ENCODE data around the gene SLC4A9. TPM values are rescaled to one million over a fixed set of nuclear protein-coding genes. Genes with fewer than 3 reads are reported as not detected.

Gene SLC4A9
- total RNA-seq, result 0.18 TPM in 1 of 2 replicates, not detected in the other

- H3K36me3 Mint-ChIP-seq (ENCODE audit: low read depth), result no peaks in the 10 kb centered on the region
- H3K27me3 Mint-ChIP-seq (ENCODE audit: low read depth), result peaks cover 7% of the 10 kb centered on the region
- DNase-seq (ENCODE audit: low spot score), result no peak
- intact Hi-C loops (cut with micrococcal nuclease), result loop anchor here (5.0 kb wide), 2 partner anchors 277 to 352 kb away; partner anchors contain the start of gene TMCO6
- H3K4me3 Mint-ChIP-seq (ENCODE audit: low read depth), result no peak within 1 kb of the TSS
- no peak within 1 kb of the TSS for H3K27ac Mint-ChIP-seq
- peaks cover 15% of the 10 kb centered on the region for H3K4me1 Mint-ChIP-seq (ENCODE audit: low read depth)
- no peaks in the 10 kb centered on the region for H3K9me3 Mint-ChIP-seq
These were observed at the start of gene SLC4A9 for GRCh38 chr5:140360101-140360500. TSS of gene SLC4A9 (plus strand) at chr5:140360194. CDS start at chr5:140360237, 43 bp downstream.

GRCh38 chr5:140310434-140310833 is 49.6 kb upstream of the SLC4A9 start:
- Mint-ChIP-seq H3K9me3 (no peaks in the 10 kb centered on the region), H3K4me1 (ENCODE audit: low read depth) (peaks cover 11% of the 10 kb centered on the region), H3K27me3 (ENCODE audit: low read depth) (peaks cover 20% of the 10 kb centered on the region), H3K4me3 (ENCODE audit: low read depth) (no peak overlapping the region), H3K36me3 (ENCODE audit: low read depth) (no peaks in the 10 kb centered on the region), H3K27ac (no peak overlapping the region)
- intact Hi-C loops (cut with micrococcal nuclease), result no loop called here
- no peak for DNase-seq (ENCODE audit: low spot score)

- Mint-ChIP-seq H3K27me3 (ENCODE audit: low read depth) (peaks cover 18% of the 10 kb centered on the region), H3K4me3 (ENCODE audit: low read depth) (no peak overlapping the region), H3K4me1 (ENCODE audit: low read depth) (peaks cover 11% of the 10 kb centered on the region), H3K9me3 (no peaks in the 10 kb centered on the region), H3K36me3 (ENCODE audit: low read depth) (no peaks in the 10 kb centered on the region), H3K27ac (no peak overlapping the region)
- DNase-seq (ENCODE audit: low spot score), result no peak
- intact Hi-C loops (cut with micrococcal nuclease), result no loop called here
These were observed 49.0 kb upstream of the SLC4A9 start for GRCh38 chr5:140311011-140311467.

- H3K27me3 Mint-ChIP-seq (ENCODE audit: low read depth), result peaks cover 16% of the 10 kb centered on the region
- no peaks in the 10 kb centered on the region for H3K9me3 Mint-ChIP-seq
- H3K4me1 Mint-ChIP-seq (ENCODE audit: low read depth), result peaks cover 11% of the 10 kb centered on the region
- no peaks in the 10 kb centered on the region for H3K36me3 Mint-ChIP-seq (ENCODE audit: low read depth)
- no peak for DNase-seq (ENCODE audit: low spot score)
- no peak overlapping the region for H3K4me3 Mint-ChIP-seq (ENCODE audit: low read depth)
- intact Hi-C loops (cut with micrococcal nuclease), result no loop called here
- H3K27ac Mint-ChIP-seq, result no peak overlapping the region
These were observed 47.8 kb upstream of the SLC4A9 start for GRCh38 chr5:140312067-140312790.

- Mint-ChIP-seq H3K27ac (no peak overlapping the region), H3K4me1 (ENCODE audit: low read depth) (peaks cover 11% of the 10 kb centered on the region), H3K9me3 (no peaks in the 10 kb centered on the region), H3K36me3 (ENCODE audit: low read depth) (no peaks in the 10 kb centered on the region), H3K27me3 (ENCODE audit: low read depth) (peaks cover 18% of the 10 kb centered on the region), H3K4me3 (ENCODE audit: low read depth) (no peak overlapping the region)
- intact Hi-C loops (cut with micrococcal nuclease), result no loop called here
- no peak for DNase-seq (ENCODE audit: low spot score)
These were observed 47.2 kb upstream of the SLC4A9 start for GRCh38 chr5:140312791-140313189.

GRCh38 chr5:140317859-140318258 is 42.1 kb upstream of the SLC4A9 start:
- intact Hi-C loops (cut with micrococcal nuclease), result no loop called here
- no peak overlapping the region for H3K4me3 Mint-ChIP-seq (ENCODE audit: low read depth)
- peaks cover 2% of the 10 kb centered on the region for H3K27me3 Mint-ChIP-seq (ENCODE audit: low read depth)
- H3K9me3 Mint-ChIP-seq, result no peaks in the 10 kb centered on the region
- no peak for DNase-seq (ENCODE audit: low spot score)
- H3K36me3 Mint-ChIP-seq (ENCODE audit: low read depth), result no peaks in the 10 kb centered on the region
- H3K4me1 Mint-ChIP-seq (ENCODE audit: low read depth), result no peaks in the 10 kb centered on the region
- no peak overlapping the region for H3K27ac Mint-ChIP-seq

GRCh38 chr5:140318792-140319191 is 41.2 kb upstream of the SLC4A9 start:
- H3K27me3 Mint-ChIP-seq (ENCODE audit: low read depth), result peaks cover 2% of the 10 kb centered on the region
- no peak overlapping the region for H3K27ac Mint-ChIP-seq
- no peaks in the 10 kb centered on the region for H3K9me3 Mint-ChIP-seq
- H3K36me3 Mint-ChIP-seq (ENCODE audit: low read depth), result no peaks in the 10 kb centered on the region
- no peak overlapping the region for H3K4me3 Mint-ChIP-seq (ENCODE audit: low read depth)
- intact Hi-C loops (cut with micrococcal nuclease), result no loop called here
- no peaks in the 10 kb centered on the region for H3K4me1 Mint-ChIP-seq (ENCODE audit: low read depth)
- DNase-seq (ENCODE audit: low spot score), result no peak

- Mint-ChIP-seq H3K9me3 (no peaks in the 10 kb centered on the region), H3K27me3 (ENCODE audit: low read depth) (peaks cover 2% of the 10 kb centered on the region), H3K27ac (no peak overlapping the region), H3K4me3 (ENCODE audit: low read depth) (no peak overlapping the region), H3K36me3 (ENCODE audit: low read depth) (no peaks in the 10 kb centered on the region), H3K4me1 (ENCODE audit: low read depth) (peaks cover 7% of the 10 kb centered on the region)
- DNase-seq (ENCODE audit: low spot score), result no peak
- intact Hi-C loops (cut with micrococcal nuclease), result no loop called here
These were observed 40.2 kb upstream of the SLC4A9 start for GRCh38 chr5:140319833-140320232.

GRCh38 chr5:140321796-140322195 is 38.2 kb upstream of the SLC4A9 start:
- intact Hi-C loops (cut with micrococcal nuclease), result no loop called here
- H3K4me3 Mint-ChIP-seq (ENCODE audit: low read depth), result no peak overlapping the region
- H3K9me3 Mint-ChIP-seq, result no peaks in the 10 kb centered on the region
- H3K4me1 Mint-ChIP-seq (ENCODE audit: low read depth), result peaks cover 11% of the 10 kb centered on the region
- H3K27ac Mint-ChIP-seq, result no peak overlapping the region
- H3K27me3 Mint-ChIP-seq (ENCODE audit: low read depth), result peaks cover 2% of the 10 kb centered on the region
- DNase-seq (ENCODE audit: low spot score), result no peak
- H3K36me3 Mint-ChIP-seq (ENCODE audit: low read depth), result no peaks in the 10 kb centered on the region

- H3K27ac Mint-ChIP-seq, result no peak overlapping the region
These were observed 37.0 kb upstream of the SLC4A9 start for GRCh38 chr5:140322751-140323731.

GRCh38 chr5:140324041-140324600 is 35.9 kb upstream of the SLC4A9 start:
- H3K4me3 Mint-ChIP-seq (ENCODE audit: low read depth), result no peak overlapping the region
- DNase-seq (ENCODE audit: low spot score), result no peak
- H3K9me3 Mint-ChIP-seq, result no peaks in the 10 kb centered on the region
- intact Hi-C loops (cut with micrococcal nuclease), result no loop called here
- peaks cover 11% of the 10 kb centered on the region for H3K4me1 Mint-ChIP-seq (ENCODE audit: low read depth)
- H3K27ac Mint-ChIP-seq, result no peak overlapping the region
- H3K27me3 Mint-ChIP-seq (ENCODE audit: low read depth), result peaks cover 4% of the 10 kb centered on the region
- no peaks in the 10 kb centered on the region for H3K36me3 Mint-ChIP-seq (ENCODE audit: low read depth)

More at GRCh38 chr5:140322751-140323731, 37.0 kb upstream of the SLC4A9 start:
- Mint-ChIP-seq H3K27me3 (ENCODE audit: low read depth) (peaks cover 4% of the 10 kb centered on the region), H3K9me3 (no peaks in the 10 kb centered on the region), H3K36me3 (ENCODE audit: low read depth) (no peaks in the 10 kb centered on the region), H3K4me3 (ENCODE audit: low read depth) (no peak overlapping the region), H3K4me1 (ENCODE audit: low read depth) (peaks cover 11% of the 10 kb centered on the region)
- intact Hi-C loops (cut with micrococcal nuclease), result no loop called here
- DNase-seq (ENCODE audit: low spot score), result no peak

GRCh38 chr5:140324617-140325241 is 35.3 kb upstream of the SLC4A9 start:
- Mint-ChIP-seq H3K9me3 (no peaks in the 10 kb centered on the region), H3K27ac (no peak overlapping the region), H3K27me3 (ENCODE audit: low read depth) (peaks cover 4% of the 10 kb centered on the region), H3K4me3 (ENCODE audit: low read depth) (no peak overlapping the region), H3K4me1 (ENCODE audit: low read depth) (peaks cover 11% of the 10 kb centered on the region), H3K36me3 (ENCODE audit: low read depth) (no peaks in the 10 kb centered on the region)
- no peak for DNase-seq (ENCODE audit: low spot score)
- intact Hi-C loops (cut with micrococcal nuclease), result no loop called here

Data from activated T-helper 2 cell treated with anti-CD3 and anti-CD28 coated beads, Interferon-gamma antibody, Interleukin-2, Interleukin-4, amounts not matched to agents 10 μg/mL and 5 μg/mL and 100 μg/mL, durations not matched to agents 14 hours and 24 hours and 36 hours (primary cell).